GM06990 (cell line): ENCODE data around the gene ZFHX3.

Experiments
- DNase-seq: peaks from one replicate; pipeline ENCODE4 v3.0.0-alpha.2; 2011; ENCODE audit not compliant: insufficient read length; ENCODE audit errors: extremely low read depth
- H3K27me3 ChIP-seq: replicated peaks from 2 replicates; pipeline ENCODE4 v1.6.0; 2011; ENCODE audit warnings: low read length; ENCODE audit not compliant: control insufficient read depth, insufficient read depth
- H3K36me3 ChIP-seq: 2 replicates; pipeline ENCODE4 v1.5.1; 2011; ENCODE audit warnings: low read length; ENCODE audit not compliant: control insufficient read depth, insufficient read depth
- H3K4me3 ChIP-seq: replicated peaks from 2 replicates; pipeline ENCODE4 v1.5.1; 2011; ENCODE audit warnings: low read depth, mild to moderate bottlenecking, control low read depth, low read length
- CTCF ChIP-seq: IDR thresholded peaks from 2 replicates; pipeline ENCODE4 v1.5.1; 2011; ENCODE audit warnings: low read length, control low read depth, mild to moderate bottlenecking, inconsistent platforms; ENCODE audit not compliant: insufficient read depth, poor library complexity, severe bottlenecking

The ZFHX3 gene

GRCh38 chr16:72876221-72876620, 171.7 kb downstream of the ZFHX3 start:
- DNase-seq = peak; percentile 26

GRCh38 chr16:72875291-72876031, 172.5 kb downstream of the ZFHX3 start:
- Histone ChIP-seq H3K36me3 (no peaks in the 10 kb centered on the region), H3K27me3 (no peaks in the 10 kb centered on the region), H3K4me3 (no peak overlapping the region)
- no peak for DNase-seq
- no peak for TF ChIP-seq CTCF

More at GRCh38 chr16:72876221-72876620, 171.7 kb downstream of the ZFHX3 start:
- Histone ChIP-seq H3K36me3 (no peaks in the 10 kb centered on the region), H3K4me3 (no peak overlapping the region), H3K27me3 (no peaks in the 10 kb centered on the region)
- no peak for TF ChIP-seq CTCF

GRCh38 chr16:72873853-72874252, 174.1 kb downstream of the ZFHX3 start:
- Histone ChIP-seq H3K36me3 (no peaks in the 10 kb centered on the region), H3K27me3 (no peaks in the 10 kb centered on the region), H3K4me3 (no peak overlapping the region)
- DNase-seq = no peak
- no peak for TF ChIP-seq CTCF

GRCh38 chr16:72873044-72873443, 174.9 kb downstream of the ZFHX3 start:
- Histone ChIP-seq H3K36me3 (no peaks in the 10 kb centered on the region), H3K4me3 (no peak overlapping the region), H3K27me3 (no peaks in the 10 kb centered on the region)
- no peak for TF ChIP-seq CTCF
- DNase-seq = no peak

GRCh38 chr16:72865835-72866234, 182.1 kb downstream of the ZFHX3 start:
- DNase-seq = no peak
- Histone ChIP-seq H3K4me3 (no peak overlapping the region), H3K36me3 (no peaks in the 10 kb centered on the region), H3K27me3 (no peaks in the 10 kb centered on the region)
- no peak for TF ChIP-seq CTCF
